Stimulated activated CD4-positive, alpha-beta T cell treated with anti-CD3 and anti-CD28 coated beads, Interleukin-1b, Interleukin-23, amount 100 ng/mL, for 24 hours (primary cell): Measurements from ENCODE around the gene TMEM184B.
A peak's percentile ranks its signal among the peaks of the same experiment; 100 is the strongest.

ENCODE experiments used
- DNase-seq, 4 experiments: peaks; one replicate each; pipeline ENCODE4 v3.0.0-alpha.2; 2020; ENCODE audit warnings: low read depth in 4 of 4, low spot score in 1 of 4

TMEM184B gene

DNA sequence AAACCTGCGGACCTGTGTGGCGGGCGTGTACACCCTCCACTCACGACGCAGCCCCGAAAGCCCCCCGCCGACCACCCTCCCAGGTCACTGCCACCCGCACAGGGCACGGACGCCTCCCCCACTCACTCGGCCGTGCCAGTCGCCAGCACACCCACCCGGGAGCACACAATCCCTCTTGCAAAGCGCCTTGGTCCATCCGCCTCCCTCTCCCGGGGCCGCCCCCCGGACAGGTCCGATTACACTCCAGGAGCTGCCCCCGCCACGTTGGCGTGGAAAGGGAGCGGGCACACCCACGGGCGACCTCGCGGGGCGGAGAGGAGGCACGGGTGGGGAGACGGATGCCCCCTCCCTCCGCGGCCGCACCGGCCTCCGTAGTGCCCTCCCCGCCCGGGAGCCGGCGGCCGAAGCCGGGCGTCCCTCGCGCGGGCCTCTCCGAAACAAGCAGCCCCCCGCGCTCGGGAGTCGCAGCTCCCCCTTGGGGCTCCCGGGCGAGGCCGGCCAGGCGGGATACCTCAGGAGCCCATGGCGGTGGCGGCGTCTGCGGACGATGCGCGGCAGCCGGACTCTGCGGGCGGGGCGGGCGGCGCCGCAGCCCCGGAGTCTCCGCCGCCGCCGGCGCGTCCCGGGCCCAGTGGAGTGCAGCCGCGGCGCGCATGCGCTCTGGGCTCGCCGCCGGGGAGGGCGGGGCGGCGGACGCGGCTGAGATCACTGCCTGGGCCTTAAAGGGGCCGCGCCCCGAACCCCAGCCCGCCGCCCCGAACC lies at the start of gene TMEM184B:
Gene TMEM184B (minus strand): TSS at position 638 of the 762 bp plus-strand sequence. CDS start 25,049 bp downstream, outside the sequence.
- DNase-seq = peak; percentile 49 to 70 (median 65)

DNA sequence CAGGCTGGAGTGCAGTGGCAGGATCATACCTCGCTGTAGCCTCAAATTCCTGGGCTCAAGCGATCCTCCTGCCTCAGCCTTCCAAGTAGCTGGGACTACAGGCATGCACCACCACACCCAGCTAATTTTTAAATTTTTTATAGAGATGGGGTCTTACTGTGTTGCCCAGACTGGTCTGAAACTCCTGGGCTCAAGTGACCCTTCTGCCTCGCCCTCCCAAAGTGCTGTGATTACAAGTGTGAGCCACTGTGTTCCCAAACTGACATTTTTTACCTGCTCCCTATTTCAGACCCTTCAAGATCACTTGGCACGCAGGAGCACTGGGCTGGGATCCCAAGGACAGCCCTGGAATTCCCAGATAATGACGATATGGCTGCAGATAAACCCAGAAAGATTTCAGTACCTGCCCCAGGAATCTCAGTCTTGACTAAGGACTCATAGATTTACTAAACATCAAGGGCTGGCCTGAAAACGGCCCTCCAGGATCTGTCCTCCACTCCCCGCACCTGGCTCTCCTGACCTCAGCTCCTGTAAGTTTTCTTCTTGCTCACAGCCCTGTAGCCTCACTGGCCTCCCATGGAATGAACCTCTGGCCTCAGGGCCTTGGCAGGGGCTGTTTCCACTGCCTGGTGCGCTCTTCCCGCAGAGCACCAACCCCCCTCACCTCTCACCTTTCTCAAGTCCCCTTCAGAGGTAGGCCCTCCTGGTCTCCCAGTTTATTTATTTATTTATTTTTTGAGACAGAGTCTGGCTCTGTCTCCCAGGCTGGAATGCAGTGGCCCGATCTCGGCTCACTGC lies 48.0 kb upstream of the TMEM184B start:
- DNase-seq = no peak

DNA sequence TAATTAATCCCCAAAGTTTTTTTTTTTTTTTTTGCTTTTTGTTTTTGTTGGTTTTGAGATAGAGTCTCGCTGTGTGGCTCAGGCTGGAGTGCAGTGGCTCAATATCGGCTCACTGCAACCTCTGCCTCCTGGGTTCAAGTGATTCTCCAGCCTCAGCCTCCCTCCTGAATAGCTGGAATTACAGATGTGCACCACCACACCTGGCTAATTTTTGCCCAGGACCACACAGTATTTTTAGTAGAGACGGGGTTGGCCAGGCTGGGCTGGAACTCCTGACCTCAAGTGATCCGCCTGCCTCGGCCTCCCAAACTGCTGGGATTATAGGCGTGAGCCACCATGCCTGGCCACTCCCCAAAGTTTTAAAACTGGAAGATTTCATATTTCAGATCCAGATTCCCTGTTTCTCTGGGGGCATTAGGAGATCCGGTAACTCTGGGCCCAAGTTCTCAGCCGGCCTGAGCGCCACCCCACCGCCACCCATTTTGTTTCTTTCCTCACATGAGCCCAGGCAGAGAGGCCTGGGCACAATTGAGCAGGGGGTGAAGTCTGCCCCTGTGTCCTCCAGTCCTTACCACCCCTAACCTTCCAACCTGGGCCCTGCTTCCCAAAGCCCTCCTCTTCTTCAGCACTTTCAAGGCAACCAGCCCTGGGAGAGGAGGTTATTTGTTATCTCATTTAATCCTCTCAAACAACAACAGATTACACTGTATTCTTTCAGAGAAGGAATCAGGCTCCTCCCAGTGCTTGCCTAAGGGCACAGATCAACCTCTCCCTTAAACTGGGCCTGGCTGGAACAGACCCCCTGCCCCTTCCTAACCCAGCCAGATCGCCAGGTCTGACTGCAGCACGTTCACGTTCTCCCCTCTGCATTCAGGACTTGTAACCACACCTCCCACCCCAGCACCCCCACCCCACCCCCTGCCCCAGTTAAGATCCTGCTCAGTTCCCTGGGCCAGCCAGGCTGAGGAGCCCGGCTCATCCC lies 46.3 kb upstream of the TMEM184B start:
- no peak for DNase-seq

DNA sequence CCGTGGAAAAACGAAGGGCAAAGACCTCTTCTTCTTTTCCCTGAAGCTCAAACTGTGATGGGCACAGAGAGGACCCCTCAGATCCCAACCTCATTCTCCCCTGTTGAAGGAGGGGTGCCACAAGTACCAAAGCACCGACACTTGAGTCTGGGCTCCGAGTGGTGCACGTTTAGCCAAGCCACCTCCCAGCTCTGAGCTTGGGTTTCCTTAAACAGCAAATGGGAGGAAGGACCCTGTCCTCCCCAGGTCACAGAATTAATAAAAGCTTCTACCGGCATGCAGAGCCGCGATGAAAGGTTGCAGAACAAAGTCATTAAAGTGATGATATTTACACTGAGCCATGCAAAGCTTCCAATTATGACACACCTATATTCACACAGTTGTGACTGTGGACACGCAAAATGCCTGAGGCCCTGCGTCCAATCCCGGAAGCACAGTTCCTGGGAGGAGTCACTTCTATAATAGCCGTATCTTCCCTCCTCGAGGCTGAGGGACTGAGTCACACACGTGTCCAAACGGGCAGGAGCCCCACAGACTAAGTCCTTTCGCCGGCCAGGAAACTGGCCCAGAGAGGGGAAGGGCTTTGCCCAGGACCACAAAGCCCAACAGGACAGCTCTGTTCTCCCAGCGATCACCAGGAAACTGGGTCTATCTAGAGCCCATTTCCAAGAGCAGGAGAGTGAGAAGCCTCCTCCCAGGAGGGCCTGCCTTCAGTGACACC lies 45.3 kb upstream of the TMEM184B start:
- DNase-seq = no peak

DNA sequence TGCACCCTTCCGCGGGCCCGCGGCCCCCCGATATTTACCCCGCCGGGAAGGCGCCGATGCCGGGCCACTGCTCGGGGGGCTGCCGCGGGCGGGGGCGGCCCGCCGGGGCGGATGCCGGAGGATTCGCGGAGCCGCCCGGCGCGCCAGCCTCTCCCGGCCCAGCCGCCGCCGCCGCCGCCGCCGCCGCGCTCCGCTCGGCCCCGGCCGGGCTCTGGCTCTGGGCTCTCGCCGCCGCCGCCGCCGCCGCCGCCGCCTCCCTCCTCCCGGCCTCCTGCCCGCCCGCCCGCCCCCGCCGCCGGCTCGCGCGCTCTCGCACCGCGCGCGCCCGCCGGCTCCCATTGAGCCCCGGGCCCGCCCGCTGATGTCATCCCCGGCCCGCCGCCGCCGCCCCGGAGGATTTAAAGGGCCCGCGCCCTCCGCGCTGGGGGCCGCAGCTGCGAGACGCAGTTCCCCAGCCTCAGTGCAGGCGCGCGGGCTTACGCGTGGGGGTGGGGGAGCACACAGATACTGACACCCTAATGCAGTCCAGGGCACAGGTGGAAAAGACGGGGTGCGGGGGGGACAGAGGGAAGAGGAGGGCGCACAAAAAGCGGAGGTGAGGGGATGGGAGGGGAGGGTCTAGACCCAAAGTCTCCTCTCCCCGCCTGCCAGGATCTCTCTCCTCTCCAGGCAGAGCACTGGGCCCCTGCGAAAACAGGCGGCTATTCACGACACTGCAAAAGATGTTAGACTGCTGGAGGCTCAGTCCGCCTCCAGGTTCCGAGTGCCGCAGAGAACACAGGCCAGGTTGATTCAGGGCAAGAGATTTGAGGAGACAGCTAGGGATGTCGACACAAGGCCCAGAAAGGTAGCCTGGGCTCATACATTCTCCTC lies 44.5 kb upstream of the TMEM184B start, which contains the start of gene CSNK1E:
Gene CSNK1E (minus strand): TSS at position 312 of the 873 bp plus-strand sequence. CDS start 3,276 bp downstream, outside the sequence.
- DNase-seq = peak in 2 of 4 experiments; percentile 54 to 55

DNA sequence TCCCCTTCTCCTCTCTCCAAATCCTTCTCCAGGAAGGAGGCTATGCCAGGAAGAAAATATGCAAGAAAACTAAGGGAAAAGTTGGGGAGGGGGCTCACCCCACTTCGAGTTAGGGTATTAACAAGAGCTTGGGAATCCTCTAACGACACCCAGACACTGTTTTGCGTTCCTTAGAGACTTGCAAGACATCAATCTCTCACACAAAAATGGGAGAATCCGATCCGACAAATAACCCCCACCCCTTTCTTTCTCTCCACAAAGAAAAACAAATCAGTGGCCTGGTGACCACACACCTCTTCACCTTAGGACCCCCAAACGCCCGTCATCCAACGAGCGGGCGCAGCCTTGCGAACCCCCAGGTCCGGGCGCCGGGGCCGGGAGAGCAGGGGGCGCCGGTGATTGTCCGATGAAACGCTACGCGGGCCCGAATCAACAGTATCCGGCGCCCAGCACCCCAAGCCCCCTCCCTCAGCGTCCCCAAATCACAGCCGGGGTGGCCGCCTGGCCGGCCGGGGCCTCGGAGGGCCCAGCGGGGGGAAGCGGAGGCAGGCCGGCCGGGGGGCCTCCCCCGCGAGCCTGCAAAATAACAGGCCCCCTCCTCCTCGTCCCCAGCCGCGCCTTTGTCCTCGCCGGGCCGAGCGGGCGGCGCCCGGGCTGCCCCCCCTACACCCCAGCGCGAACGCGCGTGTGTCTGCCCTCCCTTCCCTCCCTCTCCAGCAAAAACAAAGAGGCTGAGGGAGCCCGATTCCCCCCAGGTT lies 43.7 kb upstream of the TMEM184B start:
- peak in 1 of 4 experiments; percentile 29 for DNase-seq

DNA sequence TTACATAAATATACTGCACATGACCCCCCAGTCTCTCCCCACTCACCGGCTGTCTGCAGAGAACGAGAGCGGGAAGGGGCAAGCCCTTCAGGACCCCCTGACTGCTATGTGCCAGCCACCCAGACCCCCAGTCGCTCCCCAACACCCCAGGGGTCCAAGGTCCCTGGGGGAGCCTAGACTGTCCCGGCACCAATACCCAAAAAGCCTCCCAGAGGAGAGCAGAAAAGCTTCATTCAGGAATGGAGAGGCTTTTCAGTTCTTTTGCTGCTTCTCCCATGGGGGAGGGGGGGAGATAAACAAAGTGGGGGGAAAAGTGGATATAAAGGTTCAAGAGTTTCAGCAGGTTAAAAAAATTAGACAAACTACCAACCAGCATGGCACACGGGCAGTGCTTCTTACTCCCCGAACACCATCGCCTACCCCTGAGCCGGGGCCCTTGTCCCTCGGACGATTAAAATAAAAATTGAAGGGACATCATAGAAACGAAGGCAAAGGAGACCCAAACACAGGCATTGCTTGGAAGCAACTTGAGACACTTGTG lies 43.1 kb upstream of the TMEM184B start:
- DNase-seq = no peak

DNA sequence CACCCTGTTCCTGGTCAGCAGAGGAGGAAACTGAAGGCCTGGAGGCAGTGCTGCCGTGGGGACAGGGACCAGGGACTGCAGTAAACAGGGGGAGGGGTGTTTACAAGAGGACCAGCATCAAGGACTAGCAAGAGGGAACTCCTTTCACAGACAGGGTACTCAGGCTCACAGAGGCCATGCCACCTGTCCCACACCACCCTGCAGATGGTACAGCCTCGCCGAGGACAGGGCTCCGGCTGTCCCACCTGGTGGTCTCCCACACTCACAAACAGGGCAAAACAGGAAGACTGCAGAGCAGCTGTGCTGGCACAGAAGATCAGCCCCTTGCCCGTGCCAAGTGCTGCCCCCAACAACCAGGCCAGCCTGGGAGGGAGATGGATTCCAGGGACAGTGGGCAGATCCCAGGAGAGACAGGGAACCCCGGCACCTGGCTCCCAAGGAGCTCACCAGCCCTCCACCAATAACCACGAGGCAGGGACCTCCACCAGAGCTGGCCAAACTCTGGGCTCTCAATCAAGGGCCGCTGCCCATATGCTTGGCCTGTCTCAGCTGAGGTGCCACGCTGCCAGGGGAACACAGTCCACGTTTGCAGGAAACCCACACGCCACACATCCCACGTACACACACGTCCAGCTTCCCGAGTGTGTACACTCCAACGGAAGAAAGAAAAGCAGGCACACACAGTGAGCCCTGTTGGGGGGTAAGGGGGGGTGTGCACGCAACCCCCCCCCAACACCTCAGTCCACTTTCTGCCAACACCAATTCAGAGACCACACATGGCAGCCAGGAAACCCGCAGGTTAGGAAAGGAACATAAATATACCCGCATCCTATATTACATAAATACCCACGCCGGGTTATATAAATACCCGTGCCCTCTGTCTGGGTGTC lies 42.4 kb upstream of the TMEM184B start:
- no peak for DNase-seq

DNA sequence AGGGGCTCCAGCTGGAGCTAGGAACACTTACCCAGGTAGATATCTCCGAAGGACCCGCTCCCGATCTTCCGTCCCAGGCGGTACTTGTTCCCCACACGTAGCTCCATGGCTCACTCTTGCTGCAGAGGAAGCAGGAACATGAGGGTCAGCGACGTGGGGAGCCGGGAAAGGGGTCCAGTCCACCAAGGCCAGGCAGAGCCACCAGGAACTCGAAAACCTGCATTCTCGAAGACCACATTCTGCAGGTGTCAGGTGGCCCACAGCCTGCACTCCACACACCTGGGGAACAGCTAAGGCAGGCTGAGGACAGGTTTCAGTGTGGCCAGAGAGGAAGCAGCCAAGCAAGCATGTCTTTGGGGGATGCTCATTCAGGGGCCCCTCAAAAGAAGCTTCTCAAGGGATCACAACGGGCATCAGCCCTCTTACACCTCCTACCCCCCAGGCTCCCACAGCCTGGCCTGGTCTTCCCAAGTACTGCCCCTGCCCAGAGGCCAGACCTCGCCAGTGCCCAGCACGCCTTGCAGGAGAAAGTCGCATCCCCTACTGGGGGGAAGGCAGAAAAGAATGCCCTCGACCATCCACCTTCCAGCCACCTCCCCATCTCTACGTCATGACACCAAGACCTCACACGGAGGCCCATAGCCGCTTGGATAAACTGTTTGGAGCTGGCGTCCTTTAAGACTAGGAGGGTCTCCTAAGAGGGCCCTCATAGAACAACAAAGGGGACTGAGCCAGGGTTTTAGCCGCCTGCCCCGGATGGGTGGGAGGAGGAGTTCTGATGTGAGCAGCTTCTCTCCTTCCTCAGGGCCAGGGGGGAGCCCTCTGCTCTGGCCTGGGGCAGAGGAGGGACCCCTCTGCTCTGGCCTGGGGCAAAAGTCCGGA lies 41.5 kb upstream of the TMEM184B start:
- DNase-seq = no peak

DNA sequence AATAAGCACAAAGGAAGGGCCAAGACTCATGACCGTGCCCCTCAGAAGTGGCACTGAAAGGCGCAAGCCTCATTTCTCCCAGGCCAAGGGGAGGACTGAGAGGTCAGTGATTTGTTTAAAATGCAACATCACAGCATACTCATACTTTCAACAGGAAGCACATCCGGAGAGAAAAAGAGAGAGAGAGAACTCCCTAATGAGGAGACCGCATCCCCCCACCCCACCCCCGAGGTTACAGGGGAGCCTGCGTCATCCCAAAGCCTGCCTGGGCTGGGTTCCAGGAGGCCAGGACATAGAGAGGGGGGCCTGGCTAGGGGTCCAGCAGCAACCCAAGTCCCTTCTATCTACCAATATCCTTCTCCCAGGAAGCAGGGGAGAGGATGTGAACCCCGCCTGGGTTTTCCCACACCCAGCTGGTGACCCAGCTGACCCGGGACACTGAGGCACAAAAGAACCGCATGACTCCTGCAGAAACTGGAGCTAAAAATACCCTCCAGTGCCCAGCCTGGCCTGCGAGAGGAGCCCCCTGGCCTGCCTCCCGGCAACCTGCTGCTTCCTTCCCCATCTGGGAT lies 40.7 kb upstream of the TMEM184B start:
- no peak for DNase-seq

DNA sequence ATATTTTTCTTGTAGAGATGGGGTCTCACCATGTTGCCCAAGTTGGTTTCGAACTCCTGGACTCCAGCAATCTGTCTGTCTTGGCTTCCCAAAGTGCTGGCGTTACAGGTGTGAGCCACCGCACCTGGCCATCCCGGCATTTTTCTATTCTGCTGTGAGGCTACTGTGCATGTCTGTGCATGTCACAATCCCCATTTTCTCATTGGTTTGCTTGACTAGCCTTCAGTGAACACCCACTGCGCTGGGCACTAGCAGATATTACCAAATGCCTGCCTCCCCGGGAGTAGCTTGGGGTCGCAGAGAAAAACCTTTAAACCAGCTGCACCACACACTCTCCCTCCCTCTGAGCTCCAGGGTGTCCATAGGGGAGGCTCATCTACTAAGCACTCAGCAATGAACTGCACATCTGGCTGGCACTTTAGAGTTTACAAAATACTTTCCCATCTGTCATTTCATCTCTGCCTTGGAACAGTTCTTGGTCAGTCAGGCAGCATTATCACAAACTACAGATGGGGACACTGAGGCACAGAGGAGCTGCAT lies 39.5 kb upstream of the TMEM184B start:
- DNase-seq = no peak

DNA sequence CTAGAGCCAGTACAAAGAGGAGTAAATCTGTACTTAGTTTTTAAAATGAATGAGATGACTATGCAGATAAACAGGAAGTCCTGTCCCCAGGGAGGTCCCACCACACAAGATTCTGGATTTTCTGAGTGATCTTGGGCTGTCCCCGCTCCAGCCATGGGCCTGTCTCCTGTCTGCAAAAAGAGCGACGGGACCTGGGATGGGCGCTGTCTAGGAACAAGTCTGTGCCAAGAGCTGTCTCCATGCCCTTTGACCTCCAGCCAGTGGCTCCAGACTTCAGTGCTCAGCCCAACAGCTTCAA lies 38.5 kb upstream of the TMEM184B start:
- DNase-seq = no peak

DNA sequence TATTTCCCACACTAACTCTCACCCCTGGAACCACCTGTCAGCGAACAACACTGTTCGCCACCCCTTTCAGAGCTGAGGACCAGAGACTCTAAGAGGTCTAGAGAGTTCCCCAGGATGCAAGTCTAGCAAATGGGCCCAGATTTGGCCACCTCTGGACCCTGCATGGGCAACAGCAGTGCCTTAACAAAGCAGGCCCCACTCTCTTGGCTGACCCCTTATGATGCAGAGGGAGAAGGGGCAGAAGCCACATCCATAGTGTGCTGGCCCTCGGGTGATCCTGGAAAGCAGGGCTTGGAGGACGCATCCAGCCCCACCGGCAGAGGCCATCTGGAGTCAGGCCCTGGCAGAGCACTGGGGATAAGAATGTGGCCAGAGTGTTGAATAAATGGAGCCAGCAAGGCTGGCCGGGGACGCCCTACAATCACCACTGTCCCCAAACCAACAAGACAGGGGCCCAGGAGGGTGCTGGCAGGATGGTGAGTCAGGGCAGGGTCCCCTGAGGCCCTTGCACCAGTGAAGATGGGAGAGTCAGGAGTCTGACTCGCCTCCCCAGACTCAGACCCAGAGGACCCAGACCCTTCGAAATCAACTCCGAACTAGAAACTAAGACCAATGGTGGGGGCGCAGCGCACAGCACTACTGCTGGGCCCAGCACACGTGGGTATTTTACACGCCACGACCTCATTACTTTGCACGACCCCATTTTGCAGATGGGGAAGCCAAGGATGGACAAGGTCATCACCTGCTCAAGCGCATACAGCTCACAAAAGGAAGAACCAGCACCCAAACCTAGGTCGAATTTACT lies 37.9 kb upstream of the TMEM184B start:
- no peak for DNase-seq

DNA sequence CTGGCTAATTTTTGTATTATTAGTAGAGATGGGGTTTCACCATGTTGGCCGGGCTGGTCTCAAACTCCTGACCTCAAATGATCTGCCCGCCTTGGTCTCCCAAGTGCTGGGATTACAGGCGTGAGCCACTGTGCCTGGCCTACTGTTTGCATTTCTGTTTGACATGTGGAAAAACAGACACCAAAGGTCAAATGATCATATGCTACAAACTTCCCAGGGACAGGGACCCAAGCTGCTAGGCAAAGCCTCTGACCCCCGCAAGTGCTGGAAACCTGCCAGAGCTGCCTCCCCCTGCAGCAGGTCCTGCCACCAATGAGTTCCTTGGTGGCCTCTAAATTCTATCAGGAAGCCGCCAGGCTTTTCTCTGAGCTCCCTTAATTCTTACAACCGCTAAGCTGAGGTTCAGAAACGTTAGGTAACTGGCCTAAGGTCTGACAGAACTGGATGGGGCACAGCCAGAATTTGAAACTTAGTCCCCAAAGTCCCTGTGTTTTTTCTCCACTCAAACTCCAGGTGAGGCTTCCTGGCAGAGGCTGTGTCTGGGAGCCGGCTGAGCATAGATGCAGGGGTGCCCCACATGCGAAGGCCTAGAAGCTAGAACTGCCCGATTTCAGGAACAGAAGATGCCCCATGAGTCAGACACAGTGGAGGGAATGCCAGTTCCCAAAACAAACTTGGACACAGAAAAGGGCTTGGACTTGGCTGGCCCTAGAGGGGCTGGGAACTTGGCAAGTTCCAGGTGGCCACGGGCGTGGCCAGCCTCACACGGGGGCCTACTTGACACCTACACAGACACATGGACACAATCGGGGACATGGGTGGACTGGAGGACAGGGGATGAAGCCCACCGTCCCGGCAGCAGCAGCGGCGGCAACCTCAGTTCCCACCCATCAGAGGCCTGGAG lies 37.1 kb upstream of the TMEM184B start:
- no peak for DNase-seq
